ENCODE data around the gene IFT20.
"Not testable (repeated sequence)": the region's sequence is repeated elsewhere in the genome, so short reads cannot be mapped to it uniquely, and the experiment has no call there.

- TF ChIP-seq CTCF, POLR2A, EP300, POLR2AphosphoS5 (IDR thresholded peaks at IDR 0.05): not testable (repeated sequence)
Observed at GRCh38 chr17:28338769-28339212, 3.5 kb upstream of the IFT20 start.
